Fibroblast of lung (primary cell): Measurements from ENCODE around the gene CCNB1IP1. TPM values are rescaled to one million over a fixed set of nuclear protein-coding genes. Genes with fewer than 3 reads are reported as not detected.
"Not testable (repeated sequence)": the region's sequence is repeated elsewhere in the genome, so short reads cannot be mapped to it uniquely, and the experiment has no call there.

Experiments used
- DNase-seq, 2 donors: peaks; one replicate each; pipeline versions ENCODE4 v3.0.0 to v3.0.0-alpha.2; 2010; ENCODE audit warnings: low read depth in 2 of 2
- H2AFZ ChIP-seq: 2 replicates; pipeline ENCODE4 v1.5.1; 2012; ENCODE audit warnings: low read length, control low read depth, inconsistent platforms
- H3K27ac ChIP-seq: 2 replicates; pipeline ENCODE4 v1.5.1; 2011; ENCODE audit warnings: low read length, control low read depth; ENCODE audit not compliant: insufficient read depth
- H3K27me3 ChIP-seq: 2 replicates; pipeline ENCODE4 v1.5.1; 2011; ENCODE audit warnings: mild to moderate bottlenecking, low read length; ENCODE audit not compliant: control insufficient read depth, insufficient read depth
- H3K36me3 ChIP-seq: 2 replicates; pipeline ENCODE4 v1.5.1; 2011; ENCODE audit warnings: low read length; ENCODE audit not compliant: control insufficient read depth, insufficient read depth
- H3K4me1 ChIP-seq: 2 replicates; pipeline ENCODE4 v1.5.1; 2011; ENCODE audit warnings: low read length; ENCODE audit not compliant: control insufficient read depth, insufficient read depth; ENCODE audit errors: extremely low read depth
- H3K4me2 ChIP-seq: 2 replicates; pipeline ENCODE4 v1.5.1; 2011; ENCODE audit warnings: low read length, control low read depth; ENCODE audit not compliant: insufficient read depth; ENCODE audit errors: extremely low read depth
- H3K4me3 ChIP-seq, 4 experiments: fragments of 200-600 bp in 1 of 4; sonication (generic) in 1 of 4; replicated peaks in 1 of 4; 2 replicates each; pipeline ENCODE4 v1.5.1; 2011 to 2016; ENCODE audit warnings: low read length in 4 of 4, low read depth in 3 of 4, mild to moderate bottlenecking in 3 of 4, control low read depth in 2 of 4, inconsistent platforms in 1 of 4, mixed read lengths in 1 of 4; ENCODE audit not compliant: insufficient read depth in 1 of 4; ENCODE audit errors: control extremely low read depth in 1 of 4
- H3K79me2 ChIP-seq: 2 replicates; pipeline ENCODE4 v1.5.1; 2012; ENCODE audit warnings: mild to moderate bottlenecking, low read length, inconsistent platforms; ENCODE audit not compliant: control insufficient read depth, insufficient read depth
- H3K9ac ChIP-seq: 2 replicates; pipeline ENCODE4 v1.5.1; 2011; ENCODE audit warnings: mild to moderate bottlenecking, low read length, control low read depth; ENCODE audit not compliant: insufficient read depth
- H3K9me3 ChIP-seq: 2 replicates; pipeline ENCODE4 v1.5.1; 2012; ENCODE audit warnings: low read depth, low read length; ENCODE audit not compliant: control insufficient read depth, insufficient read depth
- H4K20me1 ChIP-seq: 2 replicates; pipeline ENCODE4 v1.5.1; 2011; ENCODE audit warnings: low read length; ENCODE audit not compliant: control insufficient read depth, insufficient read depth; ENCODE audit errors: extremely low read depth
- EZH2 ChIP-seq: IDR thresholded peaks from 2 replicates; pipeline ENCODE4 v1.5.1; 2012; ENCODE audit warnings: low read length, control low read depth, mild to moderate bottlenecking; ENCODE audit errors: missing control alignments
- polyA plus RNA-seq, 2 donors: library from polyadenylated mRNA; depleted of rRNA in 1 of 2; stranded (reverse) in 1 of 2; unstranded in 1 of 2; fragments of >200 nt; gene quantifications; 2 replicates each; pipeline ENCODE4 v1.2.1, GENCODE V29; 2011 to 2012; ENCODE audit warnings: missing spikeins in 1 of 2
- total RNA-seq: library from RNA; depleted of rRNA; stranded (reverse); fragments of >200 nt; gene quantifications from 2 replicates; pipeline ENCODE4 v1.2.1, GENCODE V29; 2014
- TF ChIP-seq, protein P1 (sequence below), 2 donors: IDR thresholded peaks in 1 of 2; conservative IDR thresholded peaks in 1 of 2; 1 replicate in 1 of 2; 2 replicates in 1 of 2; pipeline ENCODE4 v1.5.1; 2011 to 2012; ENCODE audit warnings: low read length in 2 of 2, control low read depth in 1 of 2, inconsistent platforms in 1 of 2, low read depth in 1 of 2, mild to moderate bottlenecking in 1 of 2

CCNB1IP1 gene
- total and polyA plus RNA-seq, 2 donors (not counting 1 experiment from before 2014, with no cell fraction given) = 48.5 to 77.5 TPM

DNA sequence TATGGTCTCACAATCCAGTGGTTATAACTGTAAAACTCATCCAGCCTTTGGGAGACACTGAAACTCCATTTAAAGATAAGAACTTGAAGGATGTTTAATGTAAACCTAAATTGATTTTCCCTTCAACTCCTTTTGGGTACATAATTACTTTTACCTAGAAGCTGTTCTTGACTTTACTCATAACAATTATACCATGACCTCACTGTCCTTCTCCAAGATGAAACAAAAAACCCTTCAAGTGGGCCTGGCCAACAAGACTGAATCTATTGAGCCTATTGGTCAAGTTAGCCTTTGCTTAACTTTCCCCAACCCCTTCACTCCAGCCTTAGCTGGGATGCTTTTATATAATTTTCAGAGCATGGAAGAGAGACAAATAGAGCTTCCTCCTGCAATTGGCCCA is 32.8 kb upstream of the CCNB1IP1 start:
- H3K4me3 ChIP-seq = no peak overlapping the region
- H3K27me3 ChIP-seq = no peaks in the 10 kb centered on the region
- no peaks in the 10 kb centered on the region for H3K79me2 ChIP-seq
- H3K9ac ChIP-seq = no peak overlapping the region
- H3K4me1 ChIP-seq = no peaks in the 10 kb centered on the region
- H3K27ac ChIP-seq = no peak overlapping the region
- peaks cover 7% of the 10 kb centered on the region for H3K36me3 ChIP-seq
- TF ChIP-seq, protein P1, sequence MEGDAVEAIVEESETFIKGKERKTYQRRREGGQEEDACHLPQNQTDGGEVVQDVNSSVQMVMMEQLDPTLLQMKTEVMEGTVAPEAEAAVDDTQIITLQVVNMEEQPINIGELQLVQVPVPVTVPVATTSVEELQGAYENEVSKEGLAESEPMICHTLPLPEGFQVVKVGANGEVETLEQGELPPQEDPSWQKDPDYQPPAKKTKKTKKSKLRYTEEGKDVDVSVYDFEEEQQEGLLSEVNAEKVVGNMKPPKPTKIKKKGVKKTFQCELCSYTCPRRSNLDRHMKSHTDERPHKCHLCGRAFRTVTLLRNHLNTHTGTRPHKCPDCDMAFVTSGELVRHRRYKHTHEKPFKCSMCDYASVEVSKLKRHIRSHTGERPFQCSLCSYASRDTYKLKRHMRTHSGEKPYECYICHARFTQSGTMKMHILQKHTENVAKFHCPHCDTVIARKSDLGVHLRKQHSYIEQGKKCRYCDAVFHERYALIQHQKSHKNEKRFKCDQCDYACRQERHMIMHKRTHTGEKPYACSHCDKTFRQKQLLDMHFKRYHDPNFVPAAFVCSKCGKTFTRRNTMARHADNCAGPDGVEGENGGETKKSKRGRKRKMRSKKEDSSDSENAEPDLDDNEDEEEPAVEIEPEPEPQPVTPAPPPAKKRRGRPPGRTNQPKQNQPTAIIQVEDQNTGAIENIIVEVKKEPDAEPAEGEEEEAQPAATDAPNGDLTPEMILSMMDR (conservative IDR thresholded peaks at IDR 0.05 in 1 of 2, IDR thresholded peaks at IDR 0.05 in 1 of 2; ENCODE audit: low read depth in 1 of 2, low read length in 2 of 2) = no peak
- TF ChIP-seq EZH2 = no peak
- H4K20me1 ChIP-seq = no peaks in the 10 kb centered on the region
- H3K4me2 ChIP-seq = no peak overlapping the region
- H2AFZ ChIP-seq = no peak overlapping the region
- DNase-seq = no peak
- no peaks in the 10 kb centered on the region for H3K9me3 ChIP-seq

DNA sequence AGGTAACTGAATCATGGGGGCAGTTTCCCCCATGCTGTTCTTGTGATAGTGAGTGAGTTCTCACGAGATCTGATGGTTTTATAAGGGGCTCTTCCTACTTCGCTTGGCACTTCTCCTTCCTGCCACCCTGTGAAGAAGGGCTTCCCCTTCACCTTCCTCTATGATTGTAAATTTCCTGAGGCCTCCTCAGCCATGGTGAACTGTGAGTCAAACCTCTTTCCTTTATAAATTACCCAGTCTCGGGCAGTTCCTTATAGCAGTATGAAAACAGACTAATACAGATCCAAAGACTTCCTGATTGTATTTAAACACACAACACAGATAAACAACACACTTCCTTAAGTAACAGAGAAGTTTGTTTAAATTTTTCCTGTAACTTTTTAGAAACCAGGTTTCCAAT is 25.4 kb upstream of the CCNB1IP1 start:
- H3K36me3 ChIP-seq, H2AFZ ChIP-seq, H4K20me1 ChIP-seq, H3K79me2 ChIP-seq, H3K9ac ChIP-seq, H3K4me2 ChIP-seq, DNase-seq, H3K4me3 ChIP-seq, H3K4me1 ChIP-seq, H3K27ac ChIP-seq, H3K27me3 ChIP-seq, H3K9me3 ChIP-seq: not testable (repeated sequence)

DNA sequence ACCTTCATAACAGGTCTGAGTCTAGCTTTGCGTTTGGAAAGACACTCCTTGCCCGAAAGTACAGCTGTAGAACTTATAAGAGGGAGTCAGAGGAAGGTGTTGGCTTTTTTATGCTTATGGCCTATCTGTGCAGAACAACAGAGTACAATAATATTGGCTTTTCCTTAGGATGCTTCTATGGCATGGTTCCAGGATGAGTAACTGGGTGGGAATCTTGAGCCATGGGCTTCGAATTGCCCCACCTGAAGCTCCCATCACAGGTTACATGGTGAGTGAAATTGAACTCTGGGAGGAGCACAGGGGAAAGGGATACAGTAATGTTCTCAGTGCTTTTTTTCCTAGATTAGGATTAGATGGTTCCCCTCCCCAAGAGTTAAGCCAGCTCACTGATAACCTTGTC is 23.3 kb upstream of the CCNB1IP1 start:
- TF ChIP-seq, protein P1 (conservative IDR thresholded peaks at IDR 0.05 in 1 of 2, IDR thresholded peaks at IDR 0.05 in 1 of 2; ENCODE audit: low read depth in 1 of 2, low read length in 2 of 2) = no peak
- TF ChIP-seq EZH2 = no peak
- Histone ChIP-seq H3K4me2 (no peak overlapping the region), H2AFZ (no peak overlapping the region), H3K9ac (no peak overlapping the region), H3K4me3 (no peak overlapping the region), H3K27ac (no peak overlapping the region), H3K27me3 (no peaks in the 10 kb centered on the region), H3K4me1 (no peaks in the 10 kb centered on the region), H3K9me3 (no peaks in the 10 kb centered on the region), H3K79me2 (no peaks in the 10 kb centered on the region), H4K20me1 (no peaks in the 10 kb centered on the region), H3K36me3 (peaks cover 7% of the 10 kb centered on the region)
- DNase-seq = peak in 1 of 2 donors; percentile 13
